ENCODE results near the gene TMF1. TPM values are rescaled to one million over a fixed set of nuclear protein-coding genes. Genes with fewer than 3 reads are reported as not detected.

Gene TMF1
- total and polyA plus RNA-seq, 2 of the 8 experiments (the other 6 are each of a cell fraction or from before 2014, with no cell fraction given) = 1.4 to 18.3 TPM

DNA sequence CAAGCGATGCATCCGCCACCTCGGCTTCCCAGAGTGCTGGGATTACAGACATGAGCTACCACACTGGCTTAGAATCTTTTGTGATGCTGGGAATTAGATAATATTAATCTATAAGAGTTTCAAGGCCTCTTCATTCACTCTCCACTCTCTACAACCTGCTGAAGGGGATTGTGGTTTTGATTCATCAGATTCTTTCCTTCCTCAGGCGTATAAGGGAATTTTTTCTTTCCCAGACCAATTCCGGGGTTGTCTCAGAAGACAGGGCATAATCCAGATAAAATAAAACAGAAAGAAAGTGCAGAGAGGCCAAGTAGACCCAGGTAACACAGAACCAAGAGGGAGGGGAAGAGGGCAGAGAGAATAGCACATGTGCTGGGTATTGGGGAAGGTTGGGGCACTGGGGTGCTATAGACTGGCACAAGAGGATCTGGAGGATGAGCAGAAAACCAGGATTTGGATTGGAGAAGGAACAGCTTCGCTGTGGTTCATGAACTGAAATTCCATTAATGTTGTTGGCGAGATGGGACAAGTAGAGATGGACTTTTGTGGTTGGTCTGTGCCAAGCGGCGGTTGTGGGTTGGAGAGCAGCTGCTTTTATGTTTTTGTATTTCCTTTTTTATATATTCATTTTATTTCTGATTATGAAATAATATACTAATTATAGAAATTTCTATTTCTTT, 45.4 kb upstream of the TMF1 start (continued):
- TF ChIP-seq, protein P1, sequence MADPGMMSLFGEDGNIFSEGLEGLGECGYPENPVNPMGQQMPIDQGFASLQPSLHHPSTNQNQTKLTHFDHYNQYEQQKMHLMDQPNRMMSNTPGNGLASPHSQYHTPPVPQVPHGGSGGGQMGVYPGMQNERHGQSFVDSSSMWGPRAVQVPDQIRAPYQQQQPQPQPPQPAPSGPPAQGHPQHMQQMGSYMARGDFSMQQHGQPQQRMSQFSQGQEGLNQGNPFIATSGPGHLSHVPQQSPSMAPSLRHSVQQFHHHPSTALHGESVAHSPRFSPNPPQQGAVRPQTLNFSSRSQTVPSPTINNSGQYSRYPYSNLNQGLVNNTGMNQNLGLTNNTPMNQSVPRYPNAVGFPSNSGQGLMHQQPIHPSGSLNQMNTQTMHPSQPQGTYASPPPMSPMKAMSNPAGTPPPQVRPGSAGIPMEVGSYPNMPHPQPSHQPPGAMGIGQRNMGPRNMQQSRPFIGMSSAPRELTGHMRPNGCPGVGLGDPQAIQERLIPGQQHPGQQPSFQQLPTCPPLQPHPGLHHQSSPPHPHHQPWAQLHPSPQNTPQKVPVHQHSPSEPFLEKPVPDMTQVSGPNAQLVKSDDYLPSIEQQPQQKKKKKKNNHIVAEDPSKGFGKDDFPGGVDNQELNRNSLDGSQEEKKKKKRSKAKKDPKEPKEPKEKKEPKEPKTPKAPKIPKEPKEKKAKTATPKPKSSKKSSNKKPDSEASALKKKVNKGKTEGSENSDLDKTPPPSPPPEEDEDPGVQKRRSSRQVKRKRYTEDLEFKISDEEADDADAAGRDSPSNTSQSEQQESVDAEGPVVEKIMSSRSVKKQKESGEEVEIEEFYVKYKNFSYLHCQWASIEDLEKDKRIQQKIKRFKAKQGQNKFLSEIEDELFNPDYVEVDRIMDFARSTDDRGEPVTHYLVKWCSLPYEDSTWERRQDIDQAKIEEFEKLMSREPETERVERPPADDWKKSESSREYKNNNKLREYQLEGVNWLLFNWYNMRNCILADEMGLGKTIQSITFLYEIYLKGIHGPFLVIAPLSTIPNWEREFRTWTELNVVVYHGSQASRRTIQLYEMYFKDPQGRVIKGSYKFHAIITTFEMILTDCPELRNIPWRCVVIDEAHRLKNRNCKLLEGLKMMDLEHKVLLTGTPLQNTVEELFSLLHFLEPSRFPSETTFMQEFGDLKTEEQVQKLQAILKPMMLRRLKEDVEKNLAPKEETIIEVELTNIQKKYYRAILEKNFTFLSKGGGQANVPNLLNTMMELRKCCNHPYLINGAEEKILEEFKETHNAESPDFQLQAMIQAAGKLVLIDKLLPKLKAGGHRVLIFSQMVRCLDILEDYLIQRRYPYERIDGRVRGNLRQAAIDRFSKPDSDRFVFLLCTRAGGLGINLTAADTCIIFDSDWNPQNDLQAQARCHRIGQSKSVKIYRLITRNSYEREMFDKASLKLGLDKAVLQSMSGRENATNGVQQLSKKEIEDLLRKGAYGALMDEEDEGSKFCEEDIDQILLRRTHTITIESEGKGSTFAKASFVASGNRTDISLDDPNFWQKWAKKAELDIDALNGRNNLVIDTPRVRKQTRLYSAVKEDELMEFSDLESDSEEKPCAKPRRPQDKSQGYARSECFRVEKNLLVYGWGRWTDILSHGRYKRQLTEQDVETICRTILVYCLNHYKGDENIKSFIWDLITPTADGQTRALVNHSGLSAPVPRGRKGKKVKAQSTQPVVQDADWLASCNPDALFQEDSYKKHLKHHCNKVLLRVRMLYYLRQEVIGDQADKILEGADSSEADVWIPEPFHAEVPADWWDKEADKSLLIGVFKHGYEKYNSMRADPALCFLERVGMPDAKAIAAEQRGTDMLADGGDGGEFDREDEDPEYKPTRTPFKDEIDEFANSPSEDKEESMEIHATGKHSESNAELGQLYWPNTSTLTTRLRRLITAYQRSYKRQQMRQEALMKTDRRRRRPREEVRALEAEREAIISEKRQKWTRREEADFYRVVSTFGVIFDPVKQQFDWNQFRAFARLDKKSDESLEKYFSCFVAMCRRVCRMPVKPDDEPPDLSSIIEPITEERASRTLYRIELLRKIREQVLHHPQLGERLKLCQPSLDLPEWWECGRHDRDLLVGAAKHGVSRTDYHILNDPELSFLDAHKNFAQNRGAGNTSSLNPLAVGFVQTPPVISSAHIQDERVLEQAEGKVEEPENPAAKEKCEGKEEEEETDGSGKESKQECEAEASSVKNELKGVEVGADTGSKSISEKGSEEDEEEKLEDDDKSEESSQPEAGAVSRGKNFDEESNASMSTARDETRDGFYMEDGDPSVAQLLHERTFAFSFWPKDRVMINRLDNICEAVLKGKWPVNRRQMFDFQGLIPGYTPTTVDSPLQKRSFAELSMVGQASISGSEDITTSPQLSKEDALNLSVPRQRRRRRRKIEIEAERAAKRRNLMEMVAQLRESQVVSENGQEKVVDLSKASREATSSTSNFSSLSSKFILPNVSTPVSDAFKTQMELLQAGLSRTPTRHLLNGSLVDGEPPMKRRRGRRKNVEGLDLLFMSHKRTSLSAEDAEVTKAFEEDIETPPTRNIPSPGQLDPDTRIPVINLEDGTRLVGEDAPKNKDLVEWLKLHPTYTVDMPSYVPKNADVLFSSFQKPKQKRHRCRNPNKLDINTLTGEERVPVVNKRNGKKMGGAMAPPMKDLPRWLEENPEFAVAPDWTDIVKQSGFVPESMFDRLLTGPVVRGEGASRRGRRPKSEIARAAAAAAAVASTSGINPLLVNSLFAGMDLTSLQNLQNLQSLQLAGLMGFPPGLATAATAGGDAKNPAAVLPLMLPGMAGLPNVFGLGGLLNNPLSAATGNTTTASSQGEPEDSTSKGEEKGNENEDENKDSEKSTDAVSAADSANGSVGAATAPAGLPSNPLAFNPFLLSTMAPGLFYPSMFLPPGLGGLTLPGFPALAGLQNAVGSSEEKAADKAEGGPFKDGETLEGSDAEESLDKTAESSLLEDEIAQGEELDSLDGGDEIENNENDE (IDR thresholded peaks at IDR 0.05; ENCODE audit: insufficient replicate concordance, low read length) = no peak
- TF ChIP-seq RNF2 (IDR thresholded peaks at IDR 0.05; ENCODE audit: borderline replicate concordance, low read depth, low read length, missing control alignments, poor library complexity, severe bottlenecking) (no peak), RBBP5 (IDR thresholded peaks at IDR 0.05; ENCODE audit: borderline replicate concordance, low read depth, low read length) (no peak), TCF12 (IDR thresholded peaks at IDR 0.05; ENCODE audit: low read depth, low read length) (no peak)

Data from H1 (cell line).